Peyer's patch (tissue), 4 donors: ENCODE measurements around the gene JUN. TPM values are rescaled to one million over a fixed set of nuclear protein-coding genes. Genes with fewer than 3 reads are reported as not detected.

ENCODE experiments used
- DNase-seq, 3 donors: peaks; one replicate each; pipeline ENCODE4 v3.0.0-alpha.2; 2017 to 2019
- H3K27ac ChIP-seq, 4 donors: fragments of 200-600 bp; sonication (generic); one replicate each; pipeline ENCODE4 v1.5.1; 2016 to 2019
- H3K27me3 ChIP-seq, 2 donors: fragments of 200-600 bp; sonication (generic); one replicate each; pipeline ENCODE4 v1.5.1; 2019
- H3K36me3 ChIP-seq, 3 donors: fragments of 200-600 bp; sonication (generic); one replicate each; pipeline ENCODE4 v1.5.1; 2016 to 2019
- H3K4me1 ChIP-seq, 4 donors: fragments of 200-600 bp; sonication (generic); one replicate each; pipeline ENCODE4 v1.5.1; 2016 to 2019
- H3K4me3 ChIP-seq, 4 donors: fragments of 200-600 bp; sonication (generic); 1 replicate in 3 of 4; 2 replicates in 1 of 4; pipeline ENCODE4 v1.5.1; 2016 to 2019; ENCODE audit warnings: mild to moderate bottlenecking in 1 of 4
- H3K9me3 ChIP-seq, 4 donors: fragments of 200-600 bp; sonication (generic); one replicate each; pipeline ENCODE4 v1.5.1; 2016 to 2019; ENCODE audit warnings: mild to moderate bottlenecking in 1 of 4
- CTCF ChIP-seq, 6 experiments: fragments of 450-650 bp in 4 of 6; fragments of 200-600 bp in 2 of 6; sonication (generic) in 1 of 6; IDR thresholded peaks; one replicate each; pipeline ENCODE4 v1.5.1; 2017 to 2019; ENCODE audit warnings: antibody characterized with exemption in 6 of 6, mild to moderate bottlenecking in 3 of 6, moderate library complexity in 1 of 6
- POLR2A ChIP-seq, 2 donors: fragments of 450-650 bp; IDR thresholded peaks; one replicate each; pipeline ENCODE4 v1.5.1; 2017; ENCODE audit warnings: antibody characterized with exemption in 2 of 2, mild to moderate bottlenecking in 2 of 2, moderate library complexity in 2 of 2
- total RNA-seq, 4 donors: library from RNA; depleted of rRNA; stranded (reverse); fragments of >200 nt; gene quantifications; one replicate each; pipeline ENCODE4 v1.1.0, GENCODE V29; 2016

Gene JUN
- total RNA-seq, 4 donors from 2014 or later, result 158 to 277 (median 208) TPM

GRCh38 chr1:58788259-58788658 is 4.4 kb upstream of the JUN start:
- H3K27me3 ChIP-seq, result no peaks in the 10 kb centered on the region
- no peak for DNase-seq
- H3K9me3 ChIP-seq, result no peaks in the 10 kb centered on the region
- H3K27ac ChIP-seq, result no peak overlapping the region
- no peak for TF ChIP-seq POLR2A (IDR thresholded peaks at IDR 0.05)
- TF ChIP-seq CTCF (IDR thresholded peaks at IDR 0.05), result no peak
- H3K36me3 ChIP-seq, result no peaks in the 10 kb centered on the region
- H3K4me3 ChIP-seq, result no peak overlapping the region
- H3K4me1 ChIP-seq, result peaks cover 0 to 7% (median 2%) of the 10 kb centered on the region in 4 donors

- Histone ChIP-seq H3K4me1 (peaks cover 0 to 7% (median 2%) of the 10 kb centered on the region in 4 donors), H3K36me3 (peaks cover 0 to 9% (median 0%) of the 10 kb centered on the region in 3 donors), H3K27me3 (no peaks in the 10 kb centered on the region), H3K4me3 (no peak overlapping the region), H3K27ac (peak overlapping the region in 2 of 4 donors; percentile 99), H3K9me3 (no peaks in the 10 kb centered on the region)
- DNase-seq, result no peak
- TF ChIP-seq POLR2A (IDR thresholded peaks at IDR 0.05), result no peak
- no peak for TF ChIP-seq CTCF (IDR thresholded peaks at IDR 0.05)
Observed at GRCh38 chr1:58786927-58787245, 3.0 kb upstream of the JUN start.

GRCh38 chr1:58786184-58786926 is 2.5 kb upstream of the JUN start:
- Histone ChIP-seq H3K27ac (peak overlapping the region; percentile 99 to 100 (median 99)), H3K4me3 (no peak overlapping the region), H3K4me1 (peaks cover 0 to 7% (median 2%) of the 10 kb centered on the region in 4 donors), H3K36me3 (peaks cover 0 to 14% (median 0%) of the 10 kb centered on the region in 3 donors), H3K27me3 (no peaks in the 10 kb centered on the region), H3K9me3 (no peaks in the 10 kb centered on the region)
- no peak for DNase-seq
- TF ChIP-seq POLR2A (IDR thresholded peaks at IDR 0.05) (no peak), CTCF (IDR thresholded peaks at IDR 0.05) (no peak)

GRCh38 chr1:58785442-58786058 is 1.7 kb upstream of the JUN start:
- TF ChIP-seq POLR2A (IDR thresholded peaks at IDR 0.05) (peak in 1 of 2 donors; percentile 11), CTCF (IDR thresholded peaks at IDR 0.05) (no peak)
- peak overlapping the region; percentile 79 to 98 (median 86) for H3K4me3 ChIP-seq

GRCh38 chr1:58784758-58785441 is 1.1 kb upstream of the JUN start:
- Histone ChIP-seq H3K27me3 (no peaks in the 10 kb centered on the region), H3K9me3 (no peaks in the 10 kb centered on the region), H3K27ac (peak overlapping the region; percentile 99 to 100 (median 99)), H3K4me1 (peaks cover 0 to 7% (median 2%) of the 10 kb centered on the region in 4 donors), H3K4me3 (peak overlapping the region; percentile 79 to 98 (median 86)), H3K36me3 (peaks cover 0 to 19% (median 0%) of the 10 kb centered on the region in 3 donors)
- TF ChIP-seq POLR2A (IDR thresholded peaks at IDR 0.05) (peak; percentile 61 to 63), CTCF (IDR thresholded peaks at IDR 0.05) (peak; percentile 16 to 76 (median 64))
- peak; percentile 89 to 96 (median 92) for DNase-seq

More at GRCh38 chr1:58785442-58786058, 1.7 kb upstream of the JUN start:
- DNase-seq, result peak; percentile 53 to 82 (median 57)
- H3K4me1 ChIP-seq, result peaks cover 0 to 7% (median 2%) of the 10 kb centered on the region in 4 donors
- H3K27ac ChIP-seq, result peak overlapping the region; percentile 99 to 100 (median 99)
- H3K9me3 ChIP-seq, result no peaks in the 10 kb centered on the region
- H3K27me3 ChIP-seq, result no peaks in the 10 kb centered on the region
- H3K36me3 ChIP-seq, result peaks cover 0 to 19% (median 0%) of the 10 kb centered on the region in 3 donors
